Measurements from ENCODE around the gene TMEM117.
"Not testable (repeated sequence)": the region's sequence is repeated elsewhere in the genome, so short reads cannot be mapped to it uniquely, and the experiment has no call there.

TMEM117 gene

GRCh38 chr12:43841253-43841652 lies 5.4 kb downstream of the TMEM117 start:
- no peak for DNase-seq (ENCODE audit: low spot score)

GRCh38 chr12:43842259-43842658 lies 6.4 kb downstream of the TMEM117 start:
- no peak for DNase-seq (ENCODE audit: low spot score)

GRCh38 chr12:43847425-43848225 lies 11.7 kb downstream of the TMEM117 start:
- not testable (repeated sequence) for DNase-seq (ENCODE audit: low spot score)

GRCh38 chr12:43848226-43848507 lies 12.3 kb downstream of the TMEM117 start:
- DNase-seq (ENCODE audit: low spot score), result no peak

- DNase-seq (ENCODE audit: low spot score), result no peak
Measured at GRCh38 chr12:43848786-43849185, 12.9 kb downstream of the TMEM117 start.

- no peak for DNase-seq (ENCODE audit: low spot score)
Measured at GRCh38 chr12:43852744-43853143, 16.9 kb downstream of the TMEM117 start.

GRCh38 chr12:43856972-43857371 lies 21.1 kb downstream of the TMEM117 start:
- no peak for DNase-seq (ENCODE audit: low spot score)

- no peak for DNase-seq (ENCODE audit: low spot score)
Measured at GRCh38 chr12:43858096-43858495, 22.2 kb downstream of the TMEM117 start.

- DNase-seq (ENCODE audit: low spot score), result no peak
Measured at GRCh38 chr12:43858991-43859390, 23.1 kb downstream of the TMEM117 start.

GRCh38 chr12:43861015-43861839 lies 25.3 kb downstream of the TMEM117 start:
- DNase-seq (ENCODE audit: low spot score), result no peak

GRCh38 chr12:43861840-43862150 lies 25.9 kb downstream of the TMEM117 start:
- DNase-seq (ENCODE audit: low spot score), result no peak

GRCh38 chr12:43863770-43864366 lies 28.0 kb downstream of the TMEM117 start:
- DNase-seq (ENCODE audit: low spot score), result no peak

- DNase-seq (ENCODE audit: low spot score), result not testable (repeated sequence)
Measured at GRCh38 chr12:43864557-43864956, 28.7 kb downstream of the TMEM117 start.

GRCh38 chr12:43869184-43869583 lies 33.3 kb downstream of the TMEM117 start:
- DNase-seq (ENCODE audit: low spot score), result no peak

- not testable (repeated sequence) for DNase-seq (ENCODE audit: low spot score)
Measured at GRCh38 chr12:43869765-43870164, 33.9 kb downstream of the TMEM117 start.

GRCh38 chr12:43871258-43871657 lies 35.4 kb downstream of the TMEM117 start:
- not testable (repeated sequence) for DNase-seq (ENCODE audit: low spot score)

GRCh38 chr12:43872396-43872795 lies 36.5 kb downstream of the TMEM117 start:
- no peak for DNase-seq (ENCODE audit: low spot score)

- no peak for DNase-seq (ENCODE audit: low spot score)
Measured at GRCh38 chr12:43878050-43878449, 42.2 kb downstream of the TMEM117 start.

GRCh38 chr12:43880547-43880946 lies 44.7 kb downstream of the TMEM117 start:
- no peak for DNase-seq (ENCODE audit: low spot score)

- DNase-seq (ENCODE audit: low spot score), result no peak
Measured at GRCh38 chr12:43882578-43883178, 46.8 kb downstream of the TMEM117 start.

- no peak for DNase-seq (ENCODE audit: low spot score)
Measured at GRCh38 chr12:43883311-43883710, 47.4 kb downstream of the TMEM117 start.

- DNase-seq (ENCODE audit: low spot score), result no peak
Measured at GRCh38 chr12:43883748-43884147, 47.9 kb downstream of the TMEM117 start.
